ENCODE results near the gene POLR2L.

The POLR2L gene

DNA sequence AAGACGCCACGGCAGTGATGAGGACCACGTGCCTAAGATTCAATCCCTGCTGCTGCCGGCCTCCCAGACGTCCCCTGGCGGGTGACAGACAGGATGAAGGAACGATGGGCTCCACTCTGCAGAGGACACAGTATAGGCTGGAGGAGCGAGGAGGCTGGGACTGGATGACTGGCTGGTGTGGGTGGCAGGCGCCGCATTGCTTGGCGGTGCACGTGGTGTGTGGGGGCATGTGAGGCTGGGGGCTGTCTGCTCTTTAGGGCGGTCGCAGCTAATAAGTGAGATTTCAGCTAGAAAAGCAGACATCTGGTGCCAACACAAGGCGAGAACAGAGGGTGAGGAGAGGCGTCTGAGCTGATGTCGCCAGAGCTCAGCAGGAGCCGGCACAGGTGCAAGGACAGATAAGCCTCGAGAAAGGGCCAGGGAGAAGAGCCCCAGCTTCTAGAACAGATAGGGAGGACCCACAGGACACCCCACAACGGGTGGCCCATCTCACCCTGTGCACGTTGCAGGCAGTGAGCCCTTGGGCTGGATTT, 33.5 kb upstream of the POLR2L start:
- no peak for TF ChIP-seq ZNF274 (IDR thresholded peaks at IDR 0.05; ENCODE audit: low read depth, low read length)
- H3K4me3 ChIP-seq (ENCODE audit: low read length), result no peak overlapping the region

DNA sequence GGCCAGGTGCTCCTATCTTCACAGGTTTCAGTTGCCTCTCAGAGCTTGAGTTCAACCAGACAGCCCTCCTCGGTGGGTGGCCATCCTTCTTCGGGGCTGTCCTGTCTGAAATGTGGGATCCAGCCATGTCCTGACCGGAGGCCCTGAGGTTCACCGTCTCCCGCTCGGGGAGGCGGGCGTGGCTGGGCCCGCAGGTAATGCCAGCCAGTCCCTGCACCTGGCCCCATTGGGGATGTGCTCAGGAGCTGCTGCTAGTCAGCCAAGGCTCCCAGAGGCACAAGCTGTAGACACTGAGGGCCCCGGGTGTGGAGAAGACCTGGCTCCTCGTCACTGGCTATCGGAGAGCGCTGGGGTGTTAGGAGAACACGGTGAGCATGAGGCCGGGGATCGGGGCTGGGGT, 32.9 kb upstream of the POLR2L start:
- no peak overlapping the region for H3K4me3 ChIP-seq (ENCODE audit: low read length)

DNA sequence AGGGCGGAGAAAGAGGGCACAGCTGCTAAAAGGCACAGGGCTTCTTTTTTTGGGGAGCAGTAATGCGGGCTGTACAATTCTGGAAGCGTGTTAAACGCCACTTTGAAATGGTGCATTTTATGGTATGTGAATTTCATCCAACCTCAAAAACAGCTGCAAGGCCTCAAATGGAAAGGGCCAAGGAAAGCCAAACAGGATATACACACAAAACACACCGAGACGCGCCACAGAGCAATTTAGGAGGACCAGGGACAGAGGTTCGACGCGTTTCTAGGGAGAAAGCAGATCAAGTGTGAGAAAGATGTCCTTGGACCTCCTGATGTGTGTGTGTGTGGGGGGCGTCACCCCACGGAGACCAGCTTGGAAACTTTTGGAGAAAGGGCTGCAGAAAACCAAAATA, 31.4 kb upstream of the POLR2L start:
- TF ChIP-seq ZNF274 (IDR thresholded peaks at IDR 0.05; ENCODE audit: low read depth, low read length), result no peak
- no peak overlapping the region for H3K4me3 ChIP-seq (ENCODE audit: low read length)

More for the DNA sequence above, 32.9 kb upstream of the POLR2L start:
- no peak for TF ChIP-seq ZNF274 (IDR thresholded peaks at IDR 0.05; ENCODE audit: low read depth, low read length)

- TF ChIP-seq ZNF274 (IDR thresholded peaks at IDR 0.05; ENCODE audit: low read depth, low read length), result no peak
- no peak overlapping the region for H3K4me3 ChIP-seq (ENCODE audit: low read length)
Measured at GRCh38 chr11:872799-873198, 30.5 kb upstream of the POLR2L start.

- no peak for TF ChIP-seq ZNF274 (IDR thresholded peaks at IDR 0.05; ENCODE audit: low read depth, low read length)
- no peak overlapping the region for H3K4me3 ChIP-seq (ENCODE audit: low read length)
Measured at GRCh38 chr11:871472-871871, 29.1 kb upstream of the POLR2L start.

- TF ChIP-seq ZNF274 (IDR thresholded peaks at IDR 0.05; ENCODE audit: low read depth, low read length), result no peak
Measured at GRCh38 chr11:870418-870817, 28.1 kb upstream of the POLR2L start.

GRCh38 chr11:870127-870413, 27.7 kb upstream of the POLR2L start:
- no peak overlapping the region for H3K4me3 ChIP-seq (ENCODE audit: low read length)
- no peak for TF ChIP-seq ZNF274 (IDR thresholded peaks at IDR 0.05; ENCODE audit: low read depth, low read length)

More at GRCh38 chr11:870418-870817, 28.1 kb upstream of the POLR2L start:
- H3K4me3 ChIP-seq (ENCODE audit: low read length), result no peak overlapping the region

GRCh38 chr11:869399-870126, 27.2 kb upstream of the POLR2L start:
- H3K4me3 ChIP-seq (ENCODE audit: low read length), result no peak overlapping the region
- no peak for TF ChIP-seq ZNF274 (IDR thresholded peaks at IDR 0.05; ENCODE audit: low read depth, low read length)

DNA sequence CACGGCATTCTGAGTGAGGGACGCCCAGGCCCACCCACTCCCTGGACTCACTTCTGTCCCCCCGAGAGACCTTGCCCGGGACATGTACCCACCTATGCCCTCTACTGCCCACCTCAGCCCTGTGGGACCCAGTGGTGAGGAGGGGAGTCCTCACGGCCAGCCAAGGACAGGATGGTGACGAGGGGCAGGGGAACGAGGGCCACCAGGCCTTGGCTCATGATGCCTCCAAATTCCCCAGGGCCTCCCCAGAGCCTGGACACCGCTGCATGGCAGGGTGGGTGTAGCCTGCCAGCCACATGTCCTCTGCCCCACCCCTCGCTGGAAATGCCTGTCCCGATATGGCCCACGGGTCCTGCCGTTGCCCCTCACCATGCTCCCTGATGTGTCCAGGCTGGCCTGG, 26.5 kb upstream of the POLR2L start:
- H3K4me3 ChIP-seq (ENCODE audit: low read length), result no peak overlapping the region
- no peak for TF ChIP-seq ZNF274 (IDR thresholded peaks at IDR 0.05; ENCODE audit: low read depth, low read length)

DNA sequence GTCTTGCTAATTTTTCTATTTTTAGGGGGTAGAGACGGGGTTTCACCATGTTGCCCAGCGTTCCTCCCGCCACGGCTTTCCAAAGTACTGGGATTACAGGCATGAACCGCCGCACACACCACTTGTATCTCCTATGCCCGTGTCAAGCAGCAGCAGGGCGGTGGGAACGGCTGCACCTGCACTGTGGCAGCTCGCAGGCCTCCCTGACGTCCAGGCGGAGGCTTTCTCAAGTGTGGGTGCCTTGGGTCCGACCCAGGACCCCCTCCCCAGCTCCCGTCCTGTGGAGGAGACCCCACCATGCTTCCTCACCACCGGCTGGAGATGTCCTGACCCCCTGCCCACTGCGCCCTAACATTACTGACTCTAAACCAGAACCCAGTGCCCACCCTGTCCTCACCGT, 26.1 kb upstream of the POLR2L start:
- no peak overlapping the region for H3K4me3 ChIP-seq (ENCODE audit: low read length)

GRCh38 chr11:867856-868358, 25.6 kb upstream of the POLR2L start:
- TF ChIP-seq ZNF274 (IDR thresholded peaks at IDR 0.05; ENCODE audit: low read depth, low read length), result no peak

More for the DNA sequence above, 26.1 kb upstream of the POLR2L start:
- TF ChIP-seq ZNF274 (IDR thresholded peaks at IDR 0.05; ENCODE audit: low read depth, low read length), result no peak

GRCh38 chr11:866481-866880, 24.2 kb upstream of the POLR2L start:
- no peak overlapping the region for H3K4me3 ChIP-seq (ENCODE audit: low read length)
- no peak for TF ChIP-seq ZNF274 (IDR thresholded peaks at IDR 0.05; ENCODE audit: low read depth, low read length)

More at GRCh38 chr11:867856-868358, 25.6 kb upstream of the POLR2L start:
- H3K4me3 ChIP-seq (ENCODE audit: low read length), result no peak overlapping the region

DNA sequence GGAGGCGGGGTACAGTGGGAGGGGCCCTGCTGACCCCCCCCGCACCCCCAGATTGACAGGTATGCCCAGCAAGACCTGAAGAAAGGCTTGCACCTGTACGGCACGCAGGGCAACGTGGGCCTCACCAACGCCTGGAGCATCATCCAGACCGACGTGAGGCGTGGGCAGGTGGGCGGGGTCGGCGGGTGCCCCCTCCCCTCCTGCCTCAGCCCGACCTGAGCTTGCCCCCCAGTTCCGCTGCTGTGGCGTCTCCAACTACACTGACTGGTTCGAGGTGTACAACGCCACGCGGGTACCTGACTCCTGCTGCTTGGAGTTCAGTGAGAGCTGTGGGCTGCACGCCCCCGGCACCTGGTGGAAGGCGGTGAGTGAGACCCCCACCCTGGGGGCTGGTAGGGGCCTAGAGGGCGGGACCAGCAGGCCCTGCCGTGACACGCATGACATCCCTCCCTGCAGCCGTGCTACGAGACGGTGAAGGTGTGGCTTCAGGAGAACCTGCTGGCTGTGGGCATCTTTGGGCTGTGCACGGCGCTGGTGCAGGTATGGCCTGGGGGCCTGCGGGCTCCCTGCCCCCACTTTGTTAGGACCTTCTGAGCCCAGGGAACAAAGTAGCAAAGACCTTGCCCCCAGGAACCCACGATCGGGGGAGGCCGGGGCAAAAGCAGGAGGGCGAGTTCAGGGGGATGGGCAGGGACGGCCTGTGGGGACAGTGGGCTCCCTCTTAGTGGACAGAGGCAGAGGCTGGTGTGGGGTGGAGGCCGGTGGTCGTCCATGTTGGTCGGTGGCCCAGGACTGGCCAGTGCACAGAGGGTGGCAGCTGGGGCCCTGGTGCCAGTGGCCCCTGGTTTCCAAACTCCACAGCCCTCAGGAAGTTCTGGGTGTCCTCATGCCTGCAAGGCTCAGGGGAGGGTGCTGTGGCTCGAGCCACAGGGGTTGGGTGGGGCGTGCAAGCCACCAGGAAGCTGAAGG, 23.4 kb upstream of the POLR2L start:
- H3K4me3 ChIP-seq (ENCODE audit: low read length), result no peak overlapping the region
- no peak for TF ChIP-seq ZNF274 (IDR thresholded peaks at IDR 0.05; ENCODE audit: low read depth, low read length)

- TF ChIP-seq ZNF274 (IDR thresholded peaks at IDR 0.05; ENCODE audit: low read depth, low read length), result no peak
- H3K4me3 ChIP-seq (ENCODE audit: low read length), result no peak overlapping the region
Measured at GRCh38 chr11:864898-865297, 22.6 kb upstream of the POLR2L start.
